DMS153 treated with DMSO at 0.1 percent for 48 hours (cell line): ENCODE results near the gene CYGB.

Experiments used
- DNase-seq: peaks from one replicate; lab custom pipeline; 2025; ENCODE audit not compliant: unreplicated experiment; lab: John Stamatoyannopoulos, UW

CYGB gene

GRCh38 chr17:76484228-76484725 is 53.2 kb downstream of the CYGB start:
- no peak for DNase-seq

- DNase-seq = no peak
These were observed 56.3 kb downstream of the CYGB start for GRCh38 chr17:76481071-76481655.

- DNase-seq = no peak
These were observed 56.9 kb downstream of the CYGB start for GRCh38 chr17:76480632-76481031.

- DNase-seq = no peak
These were observed 57.9 kb downstream of the CYGB start for GRCh38 chr17:76479515-76480060.

- DNase-seq = no peak
These were observed 58.6 kb downstream of the CYGB start for GRCh38 chr17:76478730-76479514.

- no peak for DNase-seq
These were observed 59.4 kb downstream of the CYGB start for GRCh38 chr17:76478097-76478496.

GRCh38 chr17:76477576-76477975 is 59.9 kb downstream of the CYGB start:
- no peak for DNase-seq
